HPDE6-E6E7 (cell line): ENCODE results near the gene ACSS1.

Experiments used
- DNase-seq: peaks from one replicate; pipeline ENCODE4 v3.0.0; 2011; ENCODE audit warnings: missing footprints; ENCODE audit errors: extremely low spot score

Gene ACSS1

GRCh38 chr20:25078662-25079061, 20.7 kb upstream of the ACSS1 start:
- no peak for DNase-seq

- DNase-seq = no peak
Observed at GRCh38 chr20:25077610-25078169, 19.8 kb upstream of the ACSS1 start.

- DNase-seq = no peak
Observed at GRCh38 chr20:25076731-25077609, 19.0 kb upstream of the ACSS1 start.

DNA sequence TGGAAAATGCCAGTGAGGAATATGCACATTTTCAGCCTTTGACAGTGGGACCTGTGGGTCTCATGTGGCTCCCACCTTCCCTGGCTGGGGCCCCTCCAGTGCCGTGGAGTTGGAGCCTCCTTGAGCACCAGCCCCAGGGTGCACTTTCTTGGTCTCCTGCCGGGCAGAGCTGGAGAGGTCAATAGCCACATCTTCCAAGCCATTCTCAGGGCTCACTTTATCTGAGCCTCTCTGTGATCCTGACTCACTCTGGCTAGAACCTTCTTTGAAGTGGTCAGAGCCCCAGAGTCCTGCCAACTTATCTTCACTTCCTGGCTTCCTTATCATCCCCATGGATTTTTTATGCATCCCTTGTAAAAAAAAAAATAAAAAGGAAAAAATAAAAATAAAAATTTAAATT, 18.3 kb upstream of the ACSS1 start:
- DNase-seq = no peak

- no peak for DNase-seq
Observed at GRCh38 chr20:25073544-25073943, 15.6 kb upstream of the ACSS1 start.

GRCh38 chr20:25072226-25072811, 14.4 kb upstream of the ACSS1 start:
- peak; percentile 74 for DNase-seq

DNA sequence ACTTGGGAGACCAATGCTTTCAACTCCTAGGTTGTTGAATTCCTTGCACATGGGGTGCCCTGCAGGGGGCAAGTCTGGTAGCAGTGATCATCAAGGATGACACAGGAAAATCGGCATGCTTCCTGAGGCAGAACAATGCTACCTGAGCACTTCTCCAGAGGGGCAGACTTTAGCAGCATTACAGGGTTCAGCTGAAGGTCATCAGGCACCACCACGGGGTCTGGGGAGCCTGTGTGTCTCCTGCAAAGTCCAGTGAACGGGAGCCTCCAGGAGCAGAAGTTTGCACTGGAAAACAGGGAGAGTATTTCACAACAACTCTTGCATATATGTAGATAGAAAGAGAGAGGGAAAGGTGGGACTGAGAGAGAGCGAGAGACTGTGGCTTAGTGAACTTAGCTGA, 13.8 kb upstream of the ACSS1 start:
- no peak for DNase-seq

GRCh38 chr20:25070821-25071473, 13.0 kb upstream of the ACSS1 start:
- no peak for DNase-seq

GRCh38 chr20:25067102-25067987, 9.4 kb upstream of the ACSS1 start:
- DNase-seq = no peak

- DNase-seq = no peak
Observed at GRCh38 chr20:25066386-25066785, 8.4 kb upstream of the ACSS1 start.

GRCh38 chr20:25065625-25066338, 7.8 kb upstream of the ACSS1 start:
- no peak for DNase-seq

DNA sequence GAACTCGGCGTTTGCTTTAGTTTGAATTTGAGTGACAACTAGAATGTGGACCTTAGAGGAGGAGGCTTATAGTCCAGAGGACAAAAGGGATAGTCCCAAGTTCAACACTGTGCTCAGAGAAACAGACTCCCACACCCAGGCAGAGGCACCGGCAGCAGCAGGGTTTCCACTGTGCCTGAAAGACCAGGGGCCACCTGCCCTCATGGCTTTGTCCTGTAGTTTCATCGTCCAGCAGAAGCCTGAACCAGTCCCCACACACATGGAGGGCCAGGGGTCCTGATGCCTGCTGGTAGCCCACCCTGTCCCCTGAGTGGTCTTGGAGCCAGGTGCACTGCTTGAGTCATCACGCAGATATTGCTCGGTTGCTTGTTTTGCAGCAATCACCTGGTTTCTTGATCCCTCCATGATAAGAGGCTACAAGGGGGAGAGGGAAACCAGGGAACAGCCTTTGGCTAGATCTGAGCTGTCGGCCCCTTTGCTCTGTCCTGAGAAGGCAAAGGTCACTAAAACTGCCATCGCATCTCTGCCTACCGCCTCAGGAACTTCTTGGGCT, 7.2 kb upstream of the ACSS1 start:
- no peak for DNase-seq

DNA sequence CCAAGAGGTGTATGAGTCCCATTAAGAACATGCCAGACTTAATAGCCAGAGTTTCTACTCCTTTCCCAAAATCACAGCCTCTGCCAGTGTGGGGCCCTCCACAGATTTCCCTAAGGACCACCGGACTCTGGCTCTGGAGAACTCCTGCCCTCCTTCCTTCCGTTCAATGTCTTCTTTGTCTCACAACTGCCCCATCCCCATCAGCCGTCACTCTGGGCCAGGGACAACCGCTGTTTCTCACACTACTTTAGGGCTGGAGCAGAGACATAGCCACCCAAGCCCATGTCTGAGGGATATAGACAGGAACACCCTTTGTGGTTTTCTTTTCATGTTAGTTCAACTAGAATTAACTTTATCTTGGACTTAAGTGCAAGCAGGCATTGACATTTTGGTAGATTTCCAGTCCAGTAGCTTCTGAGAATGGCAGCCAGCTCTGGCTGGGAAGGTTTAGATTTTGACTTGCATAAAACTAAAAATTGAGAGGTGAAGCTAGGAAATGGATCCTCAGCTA, 6.7 kb upstream of the ACSS1 start:
- no peak for DNase-seq

DNA sequence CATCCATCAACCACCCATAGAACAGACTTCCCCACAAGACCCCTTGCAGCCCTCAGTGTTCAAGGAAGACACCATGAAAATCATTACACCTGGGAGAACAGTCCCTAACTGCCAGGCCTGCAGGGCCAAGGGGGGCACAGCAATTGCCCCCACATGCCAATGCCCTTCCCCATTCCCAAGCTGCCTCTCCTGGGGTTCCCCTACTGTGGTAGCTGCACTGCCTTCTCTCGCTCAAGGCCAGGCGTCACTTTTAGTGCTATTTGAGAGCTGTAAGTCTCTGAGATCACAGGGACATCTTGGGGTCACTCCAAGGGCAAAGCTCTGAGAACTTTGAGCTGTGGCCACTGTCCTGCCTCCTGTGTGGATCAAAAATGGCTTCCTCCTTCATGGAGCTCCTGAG, 6.0 kb upstream of the ACSS1 start:
- no peak for DNase-seq

DNA sequence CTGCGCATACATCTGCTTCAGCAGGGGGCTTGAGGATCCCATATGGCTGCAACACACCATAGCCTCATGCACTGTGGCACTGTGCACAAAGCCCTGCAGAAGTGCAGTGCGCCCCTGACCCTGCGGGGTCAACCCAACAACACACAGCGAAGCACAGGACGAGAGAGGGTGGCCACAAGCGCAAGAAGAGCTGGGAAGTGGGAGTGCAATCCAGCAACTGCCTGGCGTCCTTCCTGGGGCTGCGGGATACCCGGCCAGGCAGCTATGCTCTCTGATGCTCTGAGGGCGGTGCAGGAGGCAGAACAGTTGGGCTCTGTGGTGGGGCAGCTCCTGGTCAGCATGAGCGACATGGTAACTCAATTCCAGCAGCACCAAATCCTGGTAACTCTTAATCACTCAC, 5.6 kb upstream of the ACSS1 start:
- DNase-seq = no peak

DNA sequence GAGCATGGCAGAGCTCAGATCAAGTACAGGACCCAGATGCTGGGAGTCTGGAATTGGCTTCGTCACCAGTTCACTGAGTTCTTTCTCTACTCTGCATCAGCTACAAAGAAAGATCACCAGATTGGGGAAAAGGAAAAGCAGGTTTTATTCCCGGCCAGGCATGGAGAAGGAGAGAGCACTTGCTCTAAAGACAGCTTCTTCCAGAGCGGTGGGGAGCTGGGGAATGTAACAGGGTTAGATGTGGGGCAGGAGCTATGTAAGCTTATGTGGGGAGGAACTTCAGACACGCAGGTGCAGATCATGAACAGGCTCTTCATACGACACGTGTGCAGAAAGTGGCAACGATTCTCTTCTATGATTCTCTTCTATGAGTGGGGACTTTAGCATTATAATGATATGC, 4.9 kb upstream of the ACSS1 start:
- DNase-seq = no peak

GRCh38 chr20:25061821-25062530, 4.0 kb upstream of the ACSS1 start:
- no peak for DNase-seq

GRCh38 chr20:25061103-25061799, 3.3 kb upstream of the ACSS1 start:
- DNase-seq = no peak

GRCh38 chr20:25059866-25060465, 2.0 kb upstream of the ACSS1 start:
- DNase-seq = no peak
